Activated CD4-positive, alpha-beta T cell treated with anti-CD3 and anti-CD28 coated beads, Interleukin-2, amount 50 U/mL, for 48 hours (primary cell): Measurements from ENCODE around the gene STK16.
"Not testable (repeated sequence)": the region's sequence is repeated elsewhere in the genome, so short reads cannot be mapped to it uniquely, and the experiment has no call there.

ENCODE experiments used
- DNase-seq, 2 experiments: peaks; one replicate each; pipeline ENCODE4 v3.0.0-alpha.2; 2020

Gene STK16

GRCh38 chr2:219246559-219246958, 1.3 kb downstream of the STK16 start:
- no peak for DNase-seq

- peak; percentile 62 to 70 for DNase-seq
Observed at GRCh38 chr2:219247678-219248642, 2.7 kb downstream of the STK16 start.

- no peak for DNase-seq
Observed at GRCh38 chr2:219248845-219249202, 3.5 kb downstream of the STK16 start.

- peak; percentile 45 to 65 for DNase-seq
Observed at GRCh38 chr2:219249203-219249980, 4.1 kb downstream of the STK16 start.

- no peak for DNase-seq
Observed at GRCh38 chr2:219250049-219250781, 4.9 kb downstream of the STK16 start.

GRCh38 chr2:219251656-219252055, 6.4 kb downstream of the STK16 start:
- no peak for DNase-seq

- peak; percentile 41 to 48 for DNase-seq
Observed at GRCh38 chr2:219252084-219252483, 6.8 kb downstream of the STK16 start.

- no peak for DNase-seq
Observed at GRCh38 chr2:219252570-219252899, 7.3 kb downstream of the STK16 start.

GRCh38 chr2:219252900-219253752, 7.8 kb downstream of the STK16 start, which contains the start of gene TUBA4B:
TUBA4B (plus strand) TSS chr2:219253243; CDS start chr2:219253408, 165 bp downstream.
- DNase-seq = peak; percentile 64 to 69

- peak; percentile 88 to 90 for DNase-seq
Observed at GRCh38 chr2:219253753-219254589, 8.7 kb downstream of the STK16 start, which contains the start of gene TUBA4A. TUBA4A (minus strand) TSS chr2:219253918; CDS start chr2:219253858, 60 bp downstream.

- DNase-seq = peak; percentile 38 to 50
Observed at GRCh38 chr2:219254590-219255201, 9.4 kb downstream of the STK16 start.

GRCh38 chr2:219258942-219259341, 13.7 kb downstream of the STK16 start:
- DNase-seq = not testable (repeated sequence)

GRCh38 chr2:219261024-219261855, 16.0 kb downstream of the STK16 start:
- DNase-seq = no peak

- no peak for DNase-seq
Observed at GRCh38 chr2:219266232-219266631, 21.0 kb downstream of the STK16 start.

GRCh38 chr2:219266886-219267285, 21.6 kb downstream of the STK16 start:
- no peak for DNase-seq

- DNase-seq = no peak
Observed at GRCh38 chr2:219268294-219268693, 23.0 kb downstream of the STK16 start.

- DNase-seq = no peak
Observed at GRCh38 chr2:219269362-219270054, 24.2 kb downstream of the STK16 start.

- DNase-seq = no peak
Observed at GRCh38 chr2:219270055-219270372, 24.7 kb downstream of the STK16 start.

GRCh38 chr2:219271021-219271420, 25.7 kb downstream of the STK16 start:
- DNase-seq = no peak
